ENCODE data around the gene WDFY3.

Gene WDFY3, protein sequence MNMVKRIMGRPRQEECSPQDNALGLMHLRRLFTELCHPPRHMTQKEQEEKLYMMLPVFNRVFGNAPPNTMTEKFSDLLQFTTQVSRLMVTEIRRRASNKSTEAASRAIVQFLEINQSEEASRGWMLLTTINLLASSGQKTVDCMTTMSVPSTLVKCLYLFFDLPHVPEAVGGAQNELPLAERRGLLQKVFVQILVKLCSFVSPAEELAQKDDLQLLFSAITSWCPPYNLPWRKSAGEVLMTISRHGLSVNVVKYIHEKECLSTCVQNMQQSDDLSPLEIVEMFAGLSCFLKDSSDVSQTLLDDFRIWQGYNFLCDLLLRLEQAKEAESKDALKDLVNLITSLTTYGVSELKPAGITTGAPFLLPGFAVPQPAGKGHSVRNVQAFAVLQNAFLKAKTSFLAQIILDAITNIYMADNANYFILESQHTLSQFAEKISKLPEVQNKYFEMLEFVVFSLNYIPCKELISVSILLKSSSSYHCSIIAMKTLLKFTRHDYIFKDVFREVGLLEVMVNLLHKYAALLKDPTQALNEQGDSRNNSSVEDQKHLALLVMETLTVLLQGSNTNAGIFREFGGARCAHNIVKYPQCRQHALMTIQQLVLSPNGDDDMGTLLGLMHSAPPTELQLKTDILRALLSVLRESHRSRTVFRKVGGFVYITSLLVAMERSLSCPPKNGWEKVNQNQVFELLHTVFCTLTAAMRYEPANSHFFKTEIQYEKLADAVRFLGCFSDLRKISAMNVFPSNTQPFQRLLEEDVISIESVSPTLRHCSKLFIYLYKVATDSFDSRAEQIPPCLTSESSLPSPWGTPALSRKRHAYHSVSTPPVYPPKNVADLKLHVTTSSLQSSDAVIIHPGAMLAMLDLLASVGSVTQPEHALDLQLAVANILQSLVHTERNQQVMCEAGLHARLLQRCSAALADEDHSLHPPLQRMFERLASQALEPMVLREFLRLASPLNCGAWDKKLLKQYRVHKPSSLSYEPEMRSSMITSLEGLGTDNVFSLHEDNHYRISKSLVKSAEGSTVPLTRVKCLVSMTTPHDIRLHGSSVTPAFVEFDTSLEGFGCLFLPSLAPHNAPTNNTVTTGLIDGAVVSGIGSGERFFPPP (N-terminal part only)

DNA sequence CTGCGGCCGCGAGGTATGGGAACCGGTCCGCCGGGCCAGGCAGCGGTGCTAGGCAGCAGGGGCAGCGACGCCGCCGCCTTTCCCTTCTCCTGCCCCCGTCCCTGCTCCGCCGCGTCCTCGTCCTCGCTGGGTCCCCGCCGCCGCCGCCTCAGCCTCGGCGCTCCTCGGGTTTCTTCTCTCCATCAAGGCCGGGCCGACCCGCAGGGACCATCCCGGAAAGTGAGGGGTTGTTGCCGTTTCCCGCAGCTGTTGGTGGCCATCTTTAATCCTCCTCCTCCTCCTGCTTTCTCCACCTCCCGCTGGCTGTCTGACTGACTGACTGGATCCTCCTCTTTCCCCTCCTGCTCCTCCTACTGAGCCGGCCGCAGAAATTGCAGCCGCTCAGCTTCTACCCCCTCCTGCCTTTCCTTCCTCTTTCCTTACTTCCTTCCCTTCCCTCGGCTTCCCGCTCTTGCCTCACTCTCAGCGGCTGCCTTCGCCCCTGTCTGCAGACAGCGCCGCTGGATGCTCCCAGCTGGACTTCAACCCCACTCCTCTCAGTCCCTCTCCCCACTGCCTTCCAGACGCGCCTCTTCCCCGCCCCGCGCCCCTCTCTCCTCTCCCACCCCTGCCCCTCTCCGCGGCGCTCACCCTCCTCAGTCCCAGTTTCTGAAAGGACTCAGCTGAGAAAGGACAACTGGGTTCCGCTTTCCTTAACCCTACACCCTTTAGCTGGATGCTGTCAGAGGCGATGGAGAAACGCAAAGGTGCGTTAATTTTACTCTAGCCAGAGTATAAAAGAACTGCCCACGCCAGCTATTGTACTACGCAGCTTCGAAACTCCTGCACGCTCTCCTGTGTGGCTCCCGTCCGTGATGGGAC lies at the start of gene WDFY3:
WDFY3 (minus strand) TSS at position 309 of the 861 bp plus-strand sequence. CDS start 106,099 bp downstream, outside the sequence.
- no peak for DNase-seq (ENCODE audit: low read depth in 2 of 2, low spot score in 1 of 2)

DNA sequence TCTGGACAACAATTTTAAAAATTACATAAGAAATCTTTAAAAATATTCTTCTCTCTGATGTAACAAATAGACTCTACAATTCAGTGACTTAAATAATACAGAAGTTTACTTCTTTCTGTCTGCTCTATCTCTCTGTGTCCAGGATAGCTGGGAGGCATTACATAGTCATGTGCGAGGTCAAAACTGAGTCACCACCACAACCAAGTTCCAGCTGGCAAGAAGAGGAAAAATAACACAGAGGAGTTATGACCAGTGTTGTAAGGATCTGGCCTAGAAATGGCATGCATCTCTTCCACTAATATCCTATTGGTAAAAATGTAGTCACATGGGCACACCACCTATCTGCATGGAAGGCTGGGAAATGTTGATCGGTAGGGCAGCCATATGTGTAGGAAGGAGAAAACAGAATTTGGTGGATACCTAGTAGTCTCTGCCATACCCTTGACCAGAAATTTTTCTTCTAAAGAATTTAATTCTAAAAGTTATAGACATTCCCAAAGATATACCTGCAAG lies 39.4 kb upstream of the WDFY3 start:
- DNase-seq (ENCODE audit: low read depth in 2 of 2, low spot score in 1 of 2) = no peak

DNA sequence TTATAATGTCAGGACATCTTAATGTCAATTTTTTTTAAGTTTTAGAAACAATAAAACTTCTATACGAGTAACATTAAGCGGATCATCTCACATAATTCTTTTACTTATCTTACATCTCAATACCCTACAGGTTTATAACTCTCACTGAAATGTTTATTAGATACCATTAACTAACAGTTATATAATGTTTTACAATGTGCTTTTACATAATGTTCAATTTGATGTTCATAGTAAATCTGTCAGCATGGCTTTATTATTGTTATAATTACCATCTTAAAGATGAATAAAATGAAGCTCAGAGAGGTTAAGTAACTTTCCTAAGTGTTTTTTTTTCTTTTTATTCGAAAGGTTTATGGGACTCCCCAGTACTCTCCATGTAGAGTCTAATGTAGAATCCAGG lies 33.9 kb upstream of the WDFY3 start:
- no peak for DNase-seq (ENCODE audit: low read depth in 2 of 2, low spot score in 1 of 2)

DNA sequence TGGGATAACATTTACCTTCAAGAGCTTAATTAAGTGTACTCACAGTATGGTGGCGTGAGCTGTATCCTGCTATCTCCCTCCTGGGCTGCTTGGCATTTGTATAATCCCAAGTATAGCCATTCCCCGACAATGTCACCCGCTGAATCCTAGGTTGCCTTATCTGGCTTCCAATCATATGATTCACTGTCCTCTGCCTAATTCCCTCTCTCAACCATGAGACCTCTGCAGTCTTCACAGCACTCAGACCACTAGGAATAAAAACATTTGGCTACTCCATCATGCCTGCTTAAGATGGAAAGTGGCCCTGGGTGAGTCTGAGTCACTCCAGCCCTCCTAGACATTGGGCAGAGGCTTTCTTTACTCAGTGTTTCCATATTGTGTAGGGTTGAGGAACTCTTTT lies 28.9 kb upstream of the WDFY3 start:
- no peak for DNase-seq (ENCODE audit: low read depth in 2 of 2, low spot score in 1 of 2)

DNA sequence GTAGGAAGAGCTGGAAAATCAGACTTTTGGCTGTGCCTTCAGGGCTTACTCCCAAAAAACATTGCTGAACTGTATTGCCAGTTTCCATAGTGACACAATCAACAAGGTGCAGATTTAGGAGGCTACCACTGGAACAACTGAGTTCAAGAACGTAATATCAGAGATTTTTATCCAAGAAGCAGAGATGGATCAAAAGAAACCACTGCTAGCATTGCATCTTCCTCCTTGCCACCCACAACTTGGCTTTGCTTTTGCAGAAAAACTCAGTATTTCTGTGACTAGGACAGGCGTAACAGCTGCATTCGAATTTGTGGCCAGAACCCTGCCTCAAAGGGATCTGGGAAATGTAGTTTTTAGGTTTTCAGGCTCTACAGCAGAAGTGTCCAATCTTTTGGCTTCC lies 27.8 kb upstream of the WDFY3 start:
- no peak for DNase-seq (ENCODE audit: low read depth in 2 of 2, low spot score in 1 of 2)

DNA sequence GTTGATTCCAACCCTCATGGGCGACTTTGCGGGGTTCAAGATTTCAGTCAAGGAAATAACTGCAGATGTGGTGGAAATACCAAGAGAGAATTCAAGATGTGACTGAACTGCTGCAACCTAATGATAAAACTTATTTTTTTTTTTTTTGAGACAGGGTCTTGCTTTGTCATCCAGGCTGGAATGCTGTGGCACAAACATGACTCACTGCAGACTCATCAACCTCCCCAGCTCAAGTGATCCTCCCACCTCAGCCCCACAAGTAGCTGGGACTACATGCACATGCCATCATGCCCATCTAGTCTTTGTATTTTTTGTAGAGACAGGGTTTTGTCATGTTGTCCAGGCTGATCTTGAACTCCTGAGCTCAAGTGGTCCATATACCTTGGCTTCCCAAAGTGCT lies 19.5 kb upstream of the WDFY3 start:
- DNase-seq (ENCODE audit: low read depth in 2 of 2, low spot score in 1 of 2) = no peak

DNA sequence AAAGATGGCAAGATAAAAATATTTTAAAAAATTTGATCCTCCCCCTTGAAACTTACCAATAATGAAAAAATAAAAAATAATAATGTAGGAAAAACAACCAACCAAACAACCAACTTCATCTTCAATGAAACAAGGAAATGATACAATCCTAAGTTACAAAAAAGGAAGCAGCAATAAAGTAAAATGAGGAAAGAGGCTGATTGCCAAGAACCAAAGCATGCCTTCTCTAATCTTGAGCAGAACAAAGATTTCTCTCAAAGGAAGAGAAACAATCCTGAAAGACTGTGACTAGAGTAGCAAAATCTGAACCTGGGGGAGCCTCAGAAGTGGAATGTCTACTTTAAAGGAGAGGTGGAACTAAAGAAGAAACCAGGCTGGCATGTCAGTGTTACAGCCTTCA lies 10.9 kb upstream of the WDFY3 start:
- no peak for DNase-seq (ENCODE audit: low read depth in 2 of 2, low spot score in 1 of 2)

DNA sequence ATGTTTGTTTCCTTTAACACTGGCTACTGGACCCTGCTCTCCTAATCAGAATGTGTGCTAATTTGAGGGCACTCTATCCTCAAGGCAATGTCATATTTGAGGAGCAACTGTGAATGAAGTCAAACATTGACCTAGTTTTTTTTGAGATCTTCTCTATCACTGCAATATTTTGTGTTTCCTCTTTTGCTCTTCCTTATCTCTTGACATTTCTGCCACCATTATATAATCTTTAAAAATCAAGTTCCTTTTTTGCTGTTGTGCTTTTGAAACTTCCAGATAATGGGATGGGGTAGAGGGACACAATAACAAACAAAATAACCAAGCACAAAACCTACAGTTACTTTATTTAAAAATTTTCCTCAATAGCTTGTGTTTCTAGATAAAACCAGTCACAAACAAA lies 7.4 kb upstream of the WDFY3 start:
- no peak for DNase-seq (ENCODE audit: low read depth in 2 of 2, low spot score in 1 of 2)

DNA sequence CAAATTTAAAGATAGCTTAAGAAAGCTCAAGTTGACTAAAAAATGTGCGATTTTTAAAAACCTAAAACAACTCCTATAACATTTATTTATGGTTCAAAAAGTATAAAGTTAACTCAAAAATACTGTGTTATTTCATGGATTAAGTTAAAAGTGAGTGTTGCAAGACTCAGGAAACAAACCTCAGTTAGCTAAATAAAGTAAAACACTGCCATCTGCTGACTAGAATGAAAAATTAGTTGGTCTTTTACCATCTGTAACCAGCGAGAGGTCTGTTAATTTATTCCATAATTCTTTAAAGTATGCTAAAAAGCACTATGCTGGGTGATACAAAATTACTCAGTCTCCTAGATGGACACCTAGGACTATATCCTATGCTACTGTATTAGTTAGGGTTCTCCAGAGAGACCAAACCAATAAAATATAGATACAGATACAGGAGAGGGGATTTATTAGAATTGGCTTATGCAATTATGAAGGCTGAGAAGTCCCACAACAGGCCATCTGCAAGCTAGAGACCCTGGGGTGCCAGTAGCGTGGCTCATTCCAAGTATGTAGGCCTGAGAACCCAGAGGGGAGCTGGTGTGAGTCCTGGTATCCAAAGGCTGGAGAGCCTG lies 4.9 kb upstream of the WDFY3 start:
- no peak for DNase-seq (ENCODE audit: low read depth in 2 of 2, low spot score in 1 of 2)

DNA sequence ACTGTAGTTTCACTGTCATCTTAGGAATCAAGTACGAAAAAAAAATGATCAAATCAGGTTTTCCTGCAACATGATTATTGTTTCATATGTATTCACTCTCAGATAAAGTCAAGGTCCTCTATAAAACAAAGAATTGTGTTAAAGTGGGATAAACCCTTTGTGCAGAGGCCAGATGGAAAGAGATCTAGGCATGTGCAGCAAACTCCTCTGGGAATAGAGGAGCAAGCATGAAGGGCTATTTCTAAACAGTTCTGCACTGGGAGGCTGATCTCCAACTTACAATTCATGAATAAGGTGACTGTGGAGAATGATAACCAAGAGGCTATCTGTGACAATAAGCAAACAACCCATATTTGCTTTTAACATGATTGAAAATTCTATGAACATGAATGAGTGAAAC lies 2.4 kb upstream of the WDFY3 start:
- no peak for DNase-seq (ENCODE audit: low read depth in 2 of 2, low spot score in 1 of 2)

DNA sequence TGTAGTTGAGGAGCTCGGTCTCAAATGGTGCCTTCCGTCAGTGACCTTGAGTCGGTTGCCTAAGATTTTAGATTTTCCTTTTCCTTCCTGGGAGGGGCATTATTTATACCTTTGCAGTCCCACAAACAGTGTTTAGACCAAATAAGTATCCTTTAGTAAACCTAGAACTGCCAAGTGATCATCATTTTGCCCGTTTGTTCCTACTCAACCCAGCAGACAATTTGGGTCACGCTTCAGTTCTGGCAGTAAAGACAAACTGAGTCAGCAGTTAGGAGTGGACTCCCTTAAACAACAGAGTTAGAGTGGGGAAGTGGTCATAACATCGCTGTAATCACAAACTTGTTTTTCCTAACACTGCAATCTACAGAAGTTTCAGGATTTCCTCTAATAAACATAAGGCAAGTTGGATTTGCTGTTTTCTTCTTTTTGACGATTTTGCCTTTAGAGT lies 777 bp upstream of the WDFY3 start:
- DNase-seq (ENCODE audit: low read depth in 2 of 2, low spot score in 1 of 2) = no peak

DNA sequence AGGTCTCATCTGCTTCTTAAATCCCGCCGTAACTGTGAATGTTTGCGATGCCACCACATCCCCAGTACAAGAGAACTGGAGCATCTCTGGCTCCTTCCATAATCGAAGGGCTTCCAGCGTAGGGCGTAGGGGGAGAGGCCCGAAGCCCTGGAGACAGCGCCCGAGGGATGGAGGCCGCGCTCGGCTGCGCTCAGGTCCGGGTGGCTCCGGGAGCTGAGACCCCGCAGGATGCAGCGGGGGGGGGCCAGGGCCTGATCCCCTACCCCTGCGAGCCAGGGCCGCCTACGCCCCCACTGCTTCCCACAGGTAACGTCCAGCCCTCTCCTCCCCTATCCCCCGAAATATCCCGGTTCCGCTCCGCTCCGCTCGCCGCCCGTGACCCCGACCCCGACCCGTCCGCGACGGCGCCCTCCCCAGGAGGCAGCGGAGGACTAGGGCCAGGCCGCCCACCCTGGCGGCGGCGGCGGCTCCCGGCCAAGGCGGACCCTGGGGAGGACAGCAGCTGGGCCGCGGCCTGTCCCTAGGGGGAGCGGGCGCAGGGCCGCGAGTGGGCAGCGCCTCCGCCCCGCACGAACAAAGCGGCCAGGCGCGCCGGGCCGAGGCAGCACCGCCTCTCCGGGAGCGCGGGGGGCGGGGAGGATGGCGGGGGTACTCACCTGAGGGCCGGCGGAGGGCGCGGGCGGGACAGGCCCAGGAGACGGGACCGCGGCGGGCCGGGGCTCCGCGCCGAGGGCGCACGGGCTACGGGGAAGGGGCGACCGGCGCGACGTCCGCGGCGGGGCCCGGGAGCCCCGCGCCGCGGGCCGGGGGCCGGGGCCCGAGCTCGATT lies 723 bp downstream of the WDFY3 start:
- no peak for DNase-seq (ENCODE audit: low read depth in 2 of 2, low spot score in 1 of 2)

DNA sequence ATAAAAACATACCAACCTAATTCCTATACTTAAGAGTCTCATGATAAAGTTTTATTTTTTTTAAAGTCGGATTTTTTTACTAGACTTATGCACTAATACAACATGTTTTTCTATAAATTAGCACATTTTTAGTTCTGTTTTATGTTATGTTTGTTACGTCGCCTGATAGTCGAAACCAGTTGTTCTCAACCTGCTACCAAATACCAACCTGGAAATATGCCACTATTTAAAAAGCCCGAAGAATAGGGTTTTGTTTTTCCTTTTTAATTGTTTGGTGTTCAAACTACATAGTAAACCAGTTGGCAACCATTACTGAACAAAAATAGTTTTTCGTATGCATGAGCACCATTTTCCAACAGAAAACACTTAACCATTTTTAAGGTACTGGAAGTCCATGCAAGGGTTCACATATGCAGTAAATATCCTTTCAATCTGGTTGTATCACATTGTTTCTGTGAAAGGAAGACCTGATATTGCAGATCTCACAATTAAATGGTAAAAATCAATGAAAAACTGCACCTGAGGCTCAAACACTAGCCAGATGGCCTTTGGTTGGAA lies 1.4 kb downstream of the WDFY3 start:
- DNase-seq (ENCODE audit: low read depth in 2 of 2, low spot score in 1 of 2) = no peak

DNA sequence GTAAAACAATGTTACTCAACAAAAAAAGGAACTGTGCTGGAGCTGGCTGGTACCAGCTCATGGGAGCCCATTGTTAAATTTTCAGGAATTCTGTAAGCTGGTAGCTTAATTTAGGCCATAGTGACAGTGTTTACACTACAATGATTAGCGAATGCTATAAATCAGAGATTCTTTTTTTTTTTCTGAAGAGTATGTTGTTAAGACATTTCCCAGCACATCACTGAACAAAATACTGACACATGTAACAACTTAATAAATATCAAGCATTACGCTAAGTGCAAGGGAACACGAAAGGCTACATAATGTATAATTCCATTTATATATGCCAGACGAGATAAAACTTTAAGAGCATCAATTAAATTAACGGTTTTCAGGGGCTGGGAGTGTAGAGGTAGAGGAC lies 4.4 kb downstream of the WDFY3 start:
- no peak for DNase-seq (ENCODE audit: low read depth in 2 of 2, low spot score in 1 of 2)

DNA sequence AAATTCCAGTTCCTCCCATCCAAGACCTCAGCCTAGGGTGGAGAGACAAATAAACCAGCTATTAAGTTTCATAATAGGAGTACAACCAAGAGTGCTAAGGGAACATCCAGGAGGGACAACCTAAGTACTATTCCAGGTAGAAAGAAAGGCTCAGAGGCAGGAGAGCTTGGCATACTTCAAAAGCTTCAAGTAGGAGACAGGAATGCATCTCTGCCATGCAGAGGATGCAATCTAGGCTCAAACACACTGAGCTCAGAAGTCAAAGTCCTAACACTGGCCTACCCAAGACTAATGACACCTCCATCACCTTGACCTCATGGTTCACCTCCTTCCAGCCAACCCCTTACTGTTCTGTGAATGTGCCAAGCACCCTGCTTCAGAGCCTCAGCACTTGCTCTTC lies 8.1 kb downstream of the WDFY3 start:
- DNase-seq (ENCODE audit: low read depth in 2 of 2, low spot score in 1 of 2) = no peak

DNA sequence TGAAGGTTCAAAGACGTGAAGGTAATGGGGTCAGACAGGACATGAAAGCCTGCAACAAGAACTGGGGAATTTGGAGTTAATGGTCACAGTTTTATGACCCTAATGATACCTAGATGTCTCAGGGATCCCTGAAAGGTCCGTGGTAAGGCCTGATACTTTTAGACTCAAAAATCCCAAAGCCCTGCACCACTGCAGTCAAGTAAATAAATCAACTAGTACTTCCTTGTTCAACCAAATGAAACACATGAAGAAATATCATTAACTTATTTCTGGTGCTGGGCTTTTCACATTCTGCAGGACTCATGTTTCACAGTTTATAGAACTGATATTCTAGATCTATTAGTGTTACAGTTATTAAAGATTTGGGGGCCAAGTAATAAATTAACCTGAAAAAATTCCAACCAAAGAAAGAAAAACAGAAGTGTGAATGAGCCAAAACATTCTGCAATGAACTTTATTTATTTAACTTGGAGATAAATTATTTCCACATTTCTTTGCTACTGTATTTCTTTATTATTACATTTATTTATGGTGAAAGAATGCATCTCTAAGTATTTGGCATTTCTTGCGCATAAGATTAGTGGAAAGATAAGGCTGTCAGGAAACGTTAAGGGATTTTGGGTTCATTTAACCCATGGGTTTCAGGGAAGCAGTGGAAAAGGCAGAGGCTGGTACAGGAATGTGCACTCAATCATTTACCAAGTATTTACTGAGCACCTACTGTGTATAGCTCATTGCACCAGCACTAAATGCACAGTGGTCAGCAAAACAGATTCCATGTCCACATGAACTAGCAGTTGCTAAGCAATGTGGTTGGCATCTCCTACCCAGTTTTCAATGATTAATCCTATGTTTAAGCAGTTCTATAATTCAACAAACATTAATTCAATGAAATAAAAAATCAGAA lies 8.7 kb downstream of the WDFY3 start:
- DNase-seq (ENCODE audit: low read depth in 2 of 2, low spot score in 1 of 2) = no peak

DNA sequence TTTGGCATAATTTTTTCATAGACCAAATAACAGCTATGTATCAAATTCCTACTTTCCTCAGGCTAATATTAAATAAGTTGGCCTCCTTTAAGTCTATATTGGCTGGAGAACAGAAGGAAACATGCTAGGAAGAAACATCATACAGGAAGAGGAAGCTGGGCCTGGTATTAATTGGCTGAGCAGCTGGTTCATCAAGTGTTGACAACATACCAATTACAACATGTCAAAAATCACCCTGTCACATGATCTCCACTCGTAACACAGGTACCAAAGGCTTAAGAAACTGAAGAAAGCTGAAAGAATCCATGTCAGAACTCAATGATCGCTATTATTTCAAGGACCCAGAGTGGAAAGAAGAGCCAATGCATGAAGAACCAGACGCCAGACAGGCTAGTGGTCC lies 10.5 kb downstream of the WDFY3 start:
- DNase-seq (ENCODE audit: low read depth in 2 of 2, low spot score in 1 of 2) = no peak

DNA sequence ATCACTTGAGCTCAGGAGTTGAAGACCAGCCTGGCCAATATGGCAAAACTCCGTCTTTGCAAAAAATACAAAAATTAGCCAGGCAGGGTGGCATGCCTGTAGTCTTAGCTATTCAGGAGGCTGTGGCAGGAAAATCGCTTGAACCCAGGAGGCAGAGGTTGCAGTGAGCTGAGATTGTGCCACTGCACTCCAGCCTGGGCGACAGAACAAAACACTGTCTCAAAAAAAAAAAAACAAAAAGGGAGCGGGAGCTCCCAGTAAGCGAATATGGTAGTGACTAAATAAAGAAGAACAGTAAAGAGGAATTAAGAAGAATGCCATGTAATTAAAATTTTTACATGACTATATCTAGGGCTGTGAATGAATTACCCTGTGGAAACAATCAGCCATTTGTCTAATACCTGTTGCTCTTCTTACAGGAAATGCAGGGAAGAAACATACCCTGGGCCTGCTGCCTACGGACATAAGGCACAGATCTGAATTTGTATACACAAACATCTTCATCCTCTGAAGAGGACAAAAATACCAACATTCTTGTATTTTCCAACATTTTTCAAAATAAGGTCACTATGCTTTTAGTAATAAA lies 11.4 kb downstream of the WDFY3 start:
- DNase-seq (ENCODE audit: low read depth in 2 of 2, low spot score in 1 of 2) = no peak

Data from stimulated activated CD8-positive, alpha-beta memory T cell treated with anti-CD3 and anti-CD28 coated beads, Interleukin-4, amount 100 ng/mL, for 1 hour (primary cell).